Ammon's horn (tissue), 1 donor: ENCODE measurements around the gene MYL9.
A peak's percentile ranks its signal among the peaks of the same experiment; 100 is the strongest.
"Not testable (repeated sequence)": the region's sequence is repeated elsewhere in the genome, so short reads cannot be mapped to it uniquely, and the experiment has no call there.

Source experiments
- DNase-seq: peaks from one replicate; pipeline ENCODE4 v3.0.0-alpha.2; 2016; ENCODE audit warnings: low spot score

Gene MYL9

DNA sequence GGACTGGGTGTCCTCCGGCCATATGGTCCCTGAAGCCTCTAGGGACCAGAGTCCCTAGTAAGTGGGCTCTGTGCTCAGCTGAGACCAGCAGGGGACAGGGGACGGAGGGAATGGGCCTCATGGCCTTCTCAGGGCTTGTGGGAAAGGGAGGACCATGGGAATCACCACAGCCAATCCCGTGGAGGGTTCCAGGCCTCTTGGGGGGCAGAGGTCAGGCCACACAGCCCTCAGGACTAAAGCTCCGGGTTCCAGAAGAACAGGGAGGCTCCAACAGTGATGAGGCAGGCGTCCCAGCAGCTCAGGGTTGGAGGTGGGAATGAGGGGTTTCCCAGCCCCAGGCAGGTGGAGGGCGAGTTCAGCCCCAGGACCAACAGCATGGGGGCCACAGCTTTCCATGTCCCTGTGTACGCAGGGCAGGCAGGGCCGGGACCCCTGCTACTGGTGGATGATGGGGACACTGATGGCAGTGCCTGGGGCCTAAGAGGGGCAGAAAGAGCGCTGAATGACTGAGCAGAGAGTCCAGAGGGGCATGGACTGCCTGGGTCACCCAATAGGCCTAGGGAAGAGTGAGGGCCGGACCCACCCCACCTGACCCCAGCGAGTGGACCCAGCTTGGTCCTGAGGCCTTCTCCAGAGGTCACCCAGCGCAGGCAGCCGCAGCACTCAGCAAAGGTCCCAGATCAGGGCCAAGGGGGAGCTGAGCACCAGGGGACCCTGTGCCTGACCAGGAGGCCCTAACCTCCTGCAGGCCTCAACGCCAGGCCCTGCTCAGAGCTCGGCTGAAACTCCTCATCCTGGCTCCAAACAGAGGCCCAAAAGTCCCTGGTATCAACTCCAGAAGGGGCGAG lies 8.8 kb downstream of the MYL9 start:
- no peak for DNase-seq

DNA sequence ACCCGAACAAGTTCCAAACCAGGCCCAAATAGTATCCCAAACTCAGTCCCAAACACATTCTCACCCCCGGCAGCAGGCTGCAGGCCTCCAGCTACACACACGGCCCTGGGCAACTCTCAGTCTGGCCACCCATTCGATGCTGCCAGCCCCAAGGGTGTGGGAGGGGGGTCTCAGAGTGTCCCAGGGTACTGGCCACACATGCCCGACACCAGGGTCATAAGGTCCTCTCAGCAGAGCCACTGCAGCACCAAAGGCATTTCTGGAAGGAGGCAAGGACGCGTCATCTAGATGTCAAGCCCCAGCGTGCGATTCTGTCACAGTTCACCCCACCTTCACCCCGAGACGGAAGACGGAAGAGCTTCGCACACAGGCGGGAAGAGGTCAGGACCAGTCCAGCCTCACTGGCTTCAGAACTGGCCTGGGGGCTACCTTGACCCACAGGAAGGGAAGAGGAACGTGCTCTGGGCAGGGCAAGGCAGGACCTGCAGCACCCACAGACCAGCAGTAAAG lies 9.5 kb downstream of the MYL9 start:
- DNase-seq, result no peak

DNA sequence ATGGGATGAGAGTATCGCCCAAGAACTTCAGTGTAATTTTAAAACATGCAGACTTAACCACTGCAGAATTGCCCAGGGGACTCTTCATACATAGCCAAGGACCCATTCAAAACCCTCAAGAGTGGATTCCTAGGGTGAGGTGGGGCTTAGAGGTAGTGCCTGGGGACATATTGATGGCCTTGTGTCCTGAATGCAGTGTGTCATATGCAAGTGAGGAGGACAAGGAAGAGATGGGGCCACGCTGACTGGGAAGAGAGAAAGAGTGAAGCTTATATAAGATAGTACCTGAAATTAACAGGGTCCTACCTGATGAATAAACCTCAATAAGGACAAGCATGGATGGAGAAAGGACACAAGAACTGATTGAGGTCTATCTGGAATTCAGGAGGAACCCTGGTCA lies 13.9 kb downstream of the MYL9 start:
- no peak for DNase-seq

DNA sequence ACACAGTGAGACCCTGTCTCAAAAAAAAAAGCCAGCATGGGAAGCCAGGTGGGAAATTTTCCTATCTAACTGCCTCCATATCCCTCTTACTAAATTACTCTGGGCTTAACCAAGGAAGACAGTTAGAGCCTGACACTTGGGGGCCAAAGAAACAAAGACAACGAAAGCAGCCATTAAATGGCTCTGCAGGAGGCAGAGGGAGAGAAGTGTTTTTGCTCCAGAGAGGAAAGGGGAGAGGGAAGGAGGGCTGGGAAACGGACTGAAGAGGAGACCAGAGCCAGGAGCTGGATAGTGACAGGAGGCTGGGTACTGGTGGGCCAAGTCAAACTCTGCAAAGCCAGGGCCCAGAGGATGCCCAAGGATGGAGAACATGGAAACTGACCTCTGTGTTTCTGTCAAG lies 21.4 kb downstream of the MYL9 start:
- DNase-seq, result no peak

DNA sequence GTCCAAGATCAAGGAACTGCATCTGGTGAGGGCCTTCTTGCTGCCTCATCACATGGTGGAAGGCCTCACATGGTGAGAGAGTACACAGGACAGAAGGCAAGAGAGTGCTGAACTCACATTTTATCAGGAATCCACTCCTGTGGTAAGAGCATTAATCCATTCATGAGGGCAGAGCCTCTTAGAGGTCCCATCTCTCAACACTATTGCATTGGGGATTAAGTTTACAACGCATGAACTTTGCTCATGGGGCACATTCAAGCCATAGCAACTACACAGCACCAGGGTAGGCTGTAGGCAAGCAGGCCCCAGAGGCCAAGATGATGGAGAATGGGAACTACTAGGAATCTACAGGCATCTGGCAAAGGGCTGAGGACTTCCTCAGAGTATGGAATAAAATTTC lies 22.1 kb downstream of the MYL9 start:
- no peak for DNase-seq

DNA sequence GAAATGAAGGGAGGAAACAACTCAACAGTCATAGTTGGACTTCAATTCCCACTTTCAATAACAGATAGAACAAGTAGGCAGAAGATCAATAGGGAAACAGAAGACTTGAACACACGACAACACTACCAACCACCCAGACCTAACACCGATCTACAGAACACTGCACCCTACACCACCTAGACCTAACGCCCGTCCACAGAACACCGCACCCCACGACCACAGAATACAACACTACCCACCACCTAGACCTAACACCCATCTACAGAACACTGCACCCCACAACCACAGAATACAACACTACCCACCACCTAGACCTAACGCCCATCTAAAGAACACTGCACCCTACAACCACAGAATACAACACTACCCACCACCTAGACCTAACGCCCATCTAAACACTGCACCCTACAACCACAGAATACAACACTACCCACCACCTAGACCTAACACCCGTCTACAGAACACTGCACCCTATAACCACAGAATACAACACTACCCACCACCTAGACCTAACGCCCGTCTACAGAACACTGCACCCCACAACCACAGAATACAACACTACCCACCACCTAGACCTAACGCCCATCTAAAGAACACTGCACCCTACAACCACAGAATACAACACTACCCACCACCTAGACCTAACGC lies 22.9 kb downstream of the MYL9 start:
- DNase-seq, result not testable (repeated sequence)

DNA sequence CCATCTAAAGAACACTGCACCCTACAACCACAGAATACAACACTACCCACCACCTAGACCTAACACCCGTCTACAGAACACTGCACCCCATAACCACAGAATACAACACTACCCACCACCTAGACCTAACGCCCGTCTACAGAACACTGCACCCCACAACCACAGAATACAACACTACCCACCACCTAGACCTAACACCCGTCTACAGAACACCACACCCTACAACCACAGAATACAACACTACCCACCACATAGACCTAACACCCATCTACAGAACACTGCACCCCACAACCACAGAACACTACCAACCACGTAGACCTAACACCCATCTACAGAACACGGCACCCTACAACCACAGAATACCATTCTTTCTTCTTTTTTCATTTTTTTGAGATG lies 23.4 kb downstream of the MYL9 start:
- DNase-seq, result not testable (repeated sequence)

DNA sequence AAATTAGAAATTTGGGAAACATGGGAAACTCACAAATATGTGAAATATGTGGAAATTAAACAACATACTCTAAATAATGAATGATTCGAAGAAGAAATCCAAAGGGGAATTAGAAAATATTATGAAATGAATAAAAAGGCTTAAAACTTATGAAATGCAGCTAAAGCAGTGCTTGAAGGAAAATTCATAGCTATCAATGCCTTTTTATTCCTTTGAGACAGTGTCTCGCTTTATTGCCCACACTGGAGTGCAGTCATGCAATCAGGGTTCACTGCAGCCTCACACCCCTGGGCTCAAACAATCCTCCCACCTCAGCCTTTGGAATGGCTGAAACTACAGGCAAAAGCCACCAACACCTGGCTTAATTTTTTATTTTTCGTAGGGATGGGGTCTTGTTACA lies 24.2 kb downstream of the MYL9 start:
- no peak for DNase-seq

DNA sequence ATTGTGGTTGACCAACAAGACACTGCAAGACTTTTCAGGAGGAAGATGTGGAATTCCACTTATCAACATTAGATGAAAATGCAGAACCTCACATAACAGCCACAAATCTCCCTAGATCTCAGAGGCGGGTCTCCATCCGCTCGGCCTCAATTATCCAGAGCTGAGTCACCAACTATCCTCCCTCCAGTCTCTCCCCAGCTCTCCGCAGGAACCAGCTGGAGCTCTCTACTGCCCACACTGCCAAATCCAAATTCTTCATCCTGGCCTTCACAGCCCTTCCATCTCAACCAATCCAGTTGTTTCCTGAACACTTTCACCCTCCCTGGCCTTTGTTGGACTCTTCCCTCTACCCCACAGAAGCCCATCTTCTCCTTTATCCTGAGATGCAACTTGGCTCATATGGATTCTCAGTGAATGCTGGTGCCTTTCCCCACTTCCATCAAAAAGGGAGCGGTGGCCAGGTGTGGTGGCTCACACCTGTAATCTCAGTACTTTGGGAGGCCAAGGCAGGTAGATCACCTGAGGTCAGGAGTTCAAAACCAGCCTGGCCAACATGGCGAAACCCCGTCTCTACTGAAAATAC lies 28.6 kb downstream of the MYL9 start:
- no peak for DNase-seq

DNA sequence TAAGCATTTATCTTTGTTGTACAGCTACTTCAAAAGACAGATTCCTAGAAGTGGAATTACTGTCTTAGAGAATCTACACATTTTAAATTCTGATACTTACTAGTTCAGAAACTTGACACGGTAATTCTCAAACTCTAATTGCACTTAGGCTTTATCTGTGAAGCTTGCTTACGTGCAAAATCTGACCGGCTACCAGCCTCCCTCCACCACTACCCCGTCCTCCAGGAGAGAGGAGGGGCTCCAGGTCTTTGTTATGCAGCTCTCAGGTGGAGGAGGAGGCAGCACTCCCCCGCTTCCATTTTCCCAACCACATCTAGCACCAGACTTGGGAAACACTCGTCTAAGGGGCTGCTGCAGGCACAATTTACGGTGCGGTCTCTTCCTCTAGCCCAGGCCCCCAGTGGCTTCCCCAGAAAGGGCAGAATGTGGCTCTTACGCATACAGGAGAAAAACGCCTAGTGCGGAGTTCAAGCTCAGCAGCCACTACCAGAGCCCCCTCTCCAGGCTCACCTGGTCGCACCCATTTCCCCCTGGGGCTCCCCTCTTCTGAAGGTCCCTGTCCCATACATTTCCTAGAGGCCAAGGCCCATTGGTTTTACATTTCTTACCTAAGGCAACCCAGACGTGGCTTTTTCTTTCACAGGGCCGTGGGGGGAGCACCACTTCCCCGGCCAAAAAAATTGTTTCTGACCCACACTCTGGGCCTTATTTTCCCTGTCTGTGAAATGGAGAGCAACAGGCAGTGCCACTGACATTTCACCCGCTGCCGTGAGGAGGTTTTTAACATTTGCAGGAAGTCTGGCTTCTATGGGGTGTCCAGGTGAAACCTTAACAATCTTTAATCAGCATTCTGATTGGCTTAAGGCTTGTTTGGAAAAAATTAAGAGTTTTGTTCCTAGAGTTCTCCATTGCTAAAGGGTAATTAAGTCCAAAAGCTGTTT lies 30.5 kb downstream of the MYL9 start:
- no peak for DNase-seq

DNA sequence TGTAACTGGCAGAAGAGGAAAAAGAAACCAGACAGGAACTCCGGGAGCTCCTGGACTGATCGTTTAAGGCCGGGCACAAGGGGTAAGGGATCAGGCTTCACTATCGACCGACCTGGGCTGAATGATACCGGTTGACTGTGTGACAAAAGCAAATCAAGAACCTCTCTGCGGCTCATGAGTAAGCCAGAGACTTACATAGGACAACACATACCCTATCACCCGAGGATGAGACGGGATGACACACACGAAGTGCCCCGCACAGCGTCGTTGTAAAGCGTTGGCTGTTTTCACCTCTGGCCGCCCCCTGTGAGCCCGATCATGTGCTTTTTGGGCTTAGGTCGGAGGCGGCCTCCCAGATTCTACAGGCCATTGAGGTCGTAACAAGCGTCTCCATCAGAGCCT lies 31.4 kb downstream of the MYL9 start:
- no peak for DNase-seq

DNA sequence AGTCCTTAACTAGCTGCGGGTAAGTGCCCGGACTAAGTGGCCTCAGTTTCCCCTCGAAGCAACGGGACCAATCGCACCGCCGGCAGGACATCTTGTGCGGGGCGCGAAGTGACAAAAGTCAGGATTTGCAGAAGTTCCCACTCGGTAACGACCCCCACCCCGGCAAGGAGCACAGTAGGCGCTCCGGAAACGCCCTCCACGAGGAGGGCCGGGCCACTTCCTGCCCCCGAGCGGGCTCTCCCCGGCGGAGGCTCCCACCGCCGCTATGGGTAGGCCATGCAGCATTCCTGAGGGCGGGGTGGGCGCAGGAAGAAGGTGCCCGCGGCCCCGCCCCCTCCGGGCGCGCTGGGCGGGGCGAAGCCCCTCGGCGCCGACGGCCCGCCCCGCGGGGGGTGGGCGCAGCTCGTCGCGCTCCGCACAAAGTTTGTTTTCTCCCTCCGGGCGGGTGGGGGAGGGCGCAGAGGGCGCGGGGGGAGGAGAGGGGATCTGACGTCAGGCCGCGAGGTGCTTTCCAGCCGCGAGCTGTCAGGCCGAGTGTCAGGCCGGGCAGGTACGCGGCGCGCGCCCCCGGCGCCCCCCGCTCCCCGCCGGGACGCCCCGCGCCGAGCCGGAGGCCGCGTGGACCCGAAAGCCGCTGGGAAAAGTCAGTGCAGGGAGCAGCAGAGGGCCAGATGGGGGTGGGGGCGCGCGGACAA lies 31.9 kb downstream of the MYL9 start, which contains the start of gene TGIF2:
Gene TGIF2, plus strand, starts transcription at position 495 of the 695 bp plus-strand sequence. CDS start 5,178 bp downstream, outside the sequence.
- DNase-seq, result peak; percentile 50

DNA sequence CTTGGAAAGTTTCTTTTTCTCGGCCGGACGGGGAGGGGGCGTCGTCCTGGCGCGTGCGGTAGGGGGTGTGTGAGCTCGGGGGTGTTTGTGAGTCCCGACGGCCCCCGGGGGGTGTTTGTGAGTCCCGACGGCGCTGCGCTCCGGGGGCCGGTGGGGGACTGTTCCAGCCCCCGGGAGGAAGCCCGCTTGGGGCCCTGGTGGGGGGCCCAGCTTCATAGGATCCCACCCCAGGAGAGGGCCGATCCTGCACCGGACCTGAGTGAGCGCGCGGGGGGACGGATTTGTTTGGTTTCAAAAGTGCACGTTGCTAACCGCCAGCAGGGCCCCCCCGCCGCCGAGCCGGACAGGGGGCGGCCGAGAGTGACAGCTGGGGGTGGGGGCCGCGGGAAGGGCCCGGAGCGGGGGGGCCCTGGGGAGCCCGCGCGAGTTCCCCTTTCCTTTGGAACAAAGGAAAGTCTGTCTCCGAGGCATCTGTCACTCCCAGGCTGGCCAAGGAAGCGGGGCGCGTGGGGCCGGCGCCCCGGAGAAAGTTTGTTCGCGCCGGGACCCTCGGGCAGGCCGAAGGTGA lies 32.6 kb downstream of the MYL9 start:
- peak; percentile 23 for DNase-seq

DNA sequence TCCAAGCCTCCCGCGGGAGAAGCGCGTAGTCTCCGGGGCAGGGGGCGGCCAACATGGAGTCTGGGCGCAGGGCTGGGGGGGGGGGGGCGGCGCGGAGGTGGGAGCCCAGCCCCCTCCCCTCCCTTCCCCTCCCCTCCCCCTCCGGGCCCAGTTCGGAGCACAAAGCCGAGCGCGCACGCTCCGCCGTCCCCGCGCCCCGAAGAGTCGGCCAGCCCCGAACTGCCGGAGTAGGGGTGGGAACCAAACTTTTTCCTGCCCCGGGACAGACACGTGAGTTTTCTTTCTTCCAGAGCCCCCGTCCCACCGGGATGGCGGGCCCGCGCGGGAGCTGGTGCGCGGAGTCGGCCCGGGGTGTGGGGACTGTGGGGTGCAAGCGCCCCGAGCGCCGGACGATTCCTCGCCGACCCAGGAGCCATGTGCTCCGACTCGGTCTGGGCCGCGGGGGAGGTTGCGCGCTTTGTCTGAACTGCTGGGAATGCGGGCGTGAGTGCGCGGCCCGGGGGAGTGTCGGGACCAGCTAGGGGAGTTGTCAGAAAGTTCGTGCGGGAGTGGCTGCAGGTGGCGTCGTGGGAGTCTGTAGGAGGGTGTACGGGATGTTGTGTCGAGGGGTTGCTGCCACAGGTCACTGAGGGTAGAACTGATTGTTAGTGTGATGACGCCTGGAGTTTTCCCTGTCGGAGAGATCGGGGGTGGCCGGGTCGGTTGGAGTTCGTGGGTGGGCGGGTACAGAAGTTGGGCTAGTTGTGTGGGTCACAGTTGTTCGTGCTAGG lies 33.2 kb downstream of the MYL9 start:
- DNase-seq, result no peak

DNA sequence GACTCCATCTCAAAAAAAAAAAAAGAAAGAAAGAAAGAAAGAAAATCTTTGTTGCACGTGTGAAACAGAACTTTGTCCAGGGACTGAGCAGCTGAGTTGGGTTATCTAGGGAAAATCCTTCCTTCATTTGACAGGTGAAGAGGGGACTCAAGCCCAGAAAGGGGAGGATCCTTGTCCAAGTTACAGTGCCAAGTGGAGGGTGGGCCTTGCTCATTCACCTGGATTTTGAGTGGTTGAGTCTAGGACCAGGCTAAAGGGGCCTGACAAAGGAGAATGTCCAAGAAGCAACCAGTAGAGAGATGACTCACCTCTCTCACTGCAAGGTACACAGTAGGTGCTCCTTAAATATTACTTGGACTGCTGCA lies 34.7 kb downstream of the MYL9 start:
- DNase-seq, result no peak

DNA sequence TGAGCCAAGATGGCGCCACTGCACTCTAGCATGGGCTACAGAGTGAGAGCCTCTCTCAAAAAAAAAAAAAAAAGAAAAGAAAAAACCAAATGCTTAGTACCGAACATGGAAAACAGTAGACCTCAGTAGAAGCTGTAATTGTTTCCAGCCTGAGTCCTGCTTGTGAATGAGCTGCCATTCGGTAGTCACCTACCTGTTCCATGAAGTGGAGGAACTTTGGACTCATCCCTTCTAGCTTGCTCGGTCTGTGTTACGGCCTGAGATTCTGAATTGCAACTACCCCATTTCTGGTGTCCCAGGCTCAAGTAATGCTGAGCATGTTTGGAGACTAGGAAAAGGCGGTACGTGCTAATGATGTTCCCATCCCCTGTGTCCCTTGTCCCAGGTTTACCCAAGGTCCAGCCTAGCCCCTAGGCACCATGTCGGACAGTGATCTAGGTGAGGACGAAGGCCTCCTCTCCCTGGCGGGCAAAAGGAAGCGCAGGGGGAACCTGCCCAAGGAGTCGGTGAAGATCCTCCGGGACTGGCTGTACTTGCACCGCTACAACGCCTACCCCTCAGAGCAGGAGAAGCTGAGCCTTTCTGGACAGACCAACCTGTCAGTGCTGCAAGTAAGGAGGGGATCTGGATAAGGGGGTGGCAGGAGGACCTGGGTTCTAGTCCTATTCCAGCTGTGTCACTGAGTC lies 37.2 kb downstream of the MYL9 start:
- no peak for DNase-seq

DNA sequence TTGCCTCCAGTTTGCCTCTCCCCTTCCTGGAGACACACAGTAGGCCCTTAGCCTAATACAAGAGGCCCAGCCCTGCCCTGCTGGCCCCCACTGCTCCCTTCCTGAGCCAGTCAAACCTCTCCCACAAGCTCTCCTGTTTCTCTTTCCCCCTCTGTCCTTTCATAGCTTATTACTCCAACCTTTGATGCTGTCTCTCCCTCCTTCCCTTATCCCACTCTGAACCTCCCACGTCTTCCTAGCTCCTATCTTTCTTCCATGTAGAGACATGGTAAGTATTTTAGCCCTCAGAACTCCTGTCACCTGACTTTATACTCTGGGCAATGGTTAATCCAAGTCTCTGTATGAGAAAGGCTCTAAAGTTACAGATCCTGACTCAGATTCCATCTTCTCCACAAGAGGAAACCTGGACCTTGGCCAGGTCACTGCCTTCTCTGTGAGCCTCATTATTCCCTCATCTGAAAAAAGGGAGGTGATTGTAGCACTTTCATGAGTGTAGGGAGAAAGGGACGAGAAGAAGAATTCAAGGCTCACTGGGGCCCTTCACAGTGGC lies 38.8 kb downstream of the MYL9 start:
- DNase-seq, result no peak

DNA sequence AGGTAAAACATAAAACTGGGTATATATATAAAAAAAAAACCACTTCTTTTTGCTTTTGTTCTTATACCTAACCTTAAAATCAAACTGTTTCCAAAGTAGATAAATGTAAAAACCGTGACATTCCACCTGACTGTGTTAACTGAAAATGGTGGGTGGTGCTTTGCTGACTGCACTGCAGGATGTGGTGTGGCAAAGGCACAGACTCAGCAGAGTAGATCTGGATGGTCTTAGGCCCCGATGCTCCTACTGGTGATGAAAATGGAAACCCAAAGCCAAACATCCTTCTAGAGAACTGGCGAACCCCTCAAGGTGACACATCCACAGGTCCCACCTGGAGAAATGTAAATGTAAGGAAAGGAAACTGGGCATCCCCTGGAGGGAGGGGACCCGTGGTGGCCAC lies 41.0 kb downstream of the MYL9 start:
- DNase-seq, result no peak

DNA sequence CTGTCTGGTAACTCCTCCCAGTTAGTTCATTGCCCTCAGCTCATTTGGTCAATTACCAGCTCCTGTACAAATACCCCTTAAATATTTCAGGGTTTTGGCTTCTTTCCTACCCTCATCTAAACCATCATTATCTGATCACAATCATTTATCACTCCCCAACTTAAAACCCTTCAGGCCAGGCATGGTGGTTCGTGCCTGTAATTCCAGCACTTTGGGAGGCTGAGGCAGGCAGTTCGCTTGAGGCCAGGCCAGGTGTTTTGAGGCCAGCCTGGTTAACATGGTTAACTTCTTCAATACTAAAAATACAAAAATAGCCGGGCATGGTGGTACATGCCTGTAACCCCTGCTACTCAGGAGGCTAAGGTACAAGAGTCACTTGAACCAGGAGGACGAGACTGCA lies 41.5 kb downstream of the MYL9 start:
- DNase-seq, result no peak
